Measurements from ENCODE around the gene ZNF358. TPM values are rescaled to one million over a fixed set of nuclear protein-coding genes. Genes with fewer than 3 reads are reported as not detected.

Gene ZNF358
- total and polyA plus RNA-seq, 2 experiments from 2014 or later: 40.7 to 99.6 TPM

- no peak for TF ChIP-seq CTCF (IDR thresholded peaks at IDR 0.05; ENCODE audit: low read depth, low read length)
- Histone ChIP-seq H3K4me1 (ENCODE audit: low read depth) (no peaks in the 10 kb centered on the region), H3K27me3 (no peaks in the 10 kb centered on the region), H3K4me3 (peak overlapping the region; percentile 99), H3K9me3 (ENCODE audit: low read depth) (no peaks in the 10 kb centered on the region), H3K36me3 (peaks cover 2% of the 10 kb centered on the region), H3K27ac (peak overlapping the region; percentile 62)
- DNase-seq (ENCODE audit: low read depth in 1 of 2, low spot score in 1 of 2): no peak
Observed at GRCh38 chr19:7516878-7517277, 975 bp downstream of the ZNF358 start.

GRCh38 chr19:7519361-7520130, 3.6 kb downstream of the ZNF358 start:
- Histone ChIP-seq H3K36me3 (peaks cover 2% of the 10 kb centered on the region), H3K27me3 (no peaks in the 10 kb centered on the region), H3K4me3 (no peak overlapping the region), H3K4me1 (ENCODE audit: low read depth) (peaks cover 7% of the 10 kb centered on the region), H3K9me3 (ENCODE audit: low read depth) (no peaks in the 10 kb centered on the region), H3K27ac (no peak overlapping the region)
- TF ChIP-seq CTCF (IDR thresholded peaks at IDR 0.05; ENCODE audit: low read depth, low read length): no peak
- DNase-seq (ENCODE audit: low read depth in 1 of 2, low spot score in 1 of 2): no peak

- Histone ChIP-seq H3K4me3 (no peak overlapping the region), H3K9me3 (ENCODE audit: low read depth) (no peaks in the 10 kb centered on the region), H3K36me3 (peaks cover 2% of the 10 kb centered on the region), H3K4me1 (ENCODE audit: low read depth) (peaks cover 7% of the 10 kb centered on the region), H3K27ac (no peak overlapping the region), H3K27me3 (no peaks in the 10 kb centered on the region)
- no peak for DNase-seq (ENCODE audit: low read depth in 1 of 2, low spot score in 1 of 2)
- no peak for TF ChIP-seq CTCF (IDR thresholded peaks at IDR 0.05; ENCODE audit: low read depth, low read length)
Observed at GRCh38 chr19:7520131-7521051, 4.5 kb downstream of the ZNF358 start.

GRCh38 chr19:7521551-7522071, 5.7 kb downstream of the ZNF358 start:
- peaks cover 2% of the 10 kb centered on the region for H3K36me3 ChIP-seq
- H3K9me3 ChIP-seq (ENCODE audit: low read depth): no peaks in the 10 kb centered on the region
- TF ChIP-seq CTCF (IDR thresholded peaks at IDR 0.05; ENCODE audit: low read depth, low read length): no peak
- H3K4me1 ChIP-seq (ENCODE audit: low read depth): peaks cover 7% of the 10 kb centered on the region
- peak overlapping the region; percentile 87 for H3K4me3 ChIP-seq
- no peak for DNase-seq (ENCODE audit: low read depth in 1 of 2, low spot score in 1 of 2)
- no peaks in the 10 kb centered on the region for H3K27me3 ChIP-seq
- no peak overlapping the region for H3K27ac ChIP-seq

GRCh38 chr19:7522072-7522922, 6.4 kb downstream of the ZNF358 start, which contains the start of gene MCOLN1:
TSS of gene MCOLN1 (plus strand) at chr19:7522624. CDS start at chr19:7522751, 127 bp downstream.
- H3K36me3 ChIP-seq: peaks cover 2% of the 10 kb centered on the region
- peaks cover 7% of the 10 kb centered on the region for H3K4me1 ChIP-seq (ENCODE audit: low read depth)
- no peaks in the 10 kb centered on the region for H3K9me3 ChIP-seq (ENCODE audit: low read depth)
- DNase-seq (ENCODE audit: low read depth in 1 of 2, low spot score in 1 of 2): peak; percentile 98 to 100
- H3K27ac ChIP-seq: no peak within 1 kb of the TSS
- peak within 1 kb of the TSS; percentile 87 for H3K4me3 ChIP-seq
- TF ChIP-seq CTCF (IDR thresholded peaks at IDR 0.05; ENCODE audit: low read depth, low read length): no peak
- H3K27me3 ChIP-seq: no peaks in the 10 kb centered on the region

Measured in cardiac muscle cell (in vitro differentiated cells and primary cell).